HG03045 (cell line): Measurements from ENCODE around the gene TTC22.

Experiments
- ATAC-seq: cut with Tn5 transposase; IDR thresholded peaks from one replicate; pipeline ENCODE4 v1.9.1; 2021; ENCODE audit warnings: mild to moderate bottlenecking, moderate library complexity; ENCODE audit not compliant: unreplicated experiment

Gene TTC22

GRCh38 chr1:54758678-54759348 lies 42.3 kb downstream of the TTC22 start:
- ATAC-seq = no peak

DNA sequence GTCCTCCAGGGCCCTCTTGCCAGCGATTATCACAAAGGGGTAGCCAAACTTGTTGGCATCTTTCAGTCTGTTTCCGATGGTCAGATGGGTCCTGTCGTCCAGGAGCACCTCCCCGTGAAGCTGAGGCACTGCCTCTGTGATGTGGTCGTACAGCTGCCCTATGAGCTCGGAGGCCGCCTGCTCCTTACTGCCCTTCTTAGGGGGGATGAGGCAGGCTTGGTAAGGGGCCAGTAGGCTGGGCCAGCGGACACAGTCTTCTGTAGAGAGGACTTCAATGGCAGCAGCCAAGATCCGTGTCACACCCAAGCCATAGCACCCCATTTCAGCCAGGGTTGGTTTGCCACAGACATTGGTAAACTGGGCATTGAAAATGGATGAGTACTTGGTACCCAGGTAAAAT lies 43.3 kb downstream of the TTC22 start:
- no peak for ATAC-seq

DNA sequence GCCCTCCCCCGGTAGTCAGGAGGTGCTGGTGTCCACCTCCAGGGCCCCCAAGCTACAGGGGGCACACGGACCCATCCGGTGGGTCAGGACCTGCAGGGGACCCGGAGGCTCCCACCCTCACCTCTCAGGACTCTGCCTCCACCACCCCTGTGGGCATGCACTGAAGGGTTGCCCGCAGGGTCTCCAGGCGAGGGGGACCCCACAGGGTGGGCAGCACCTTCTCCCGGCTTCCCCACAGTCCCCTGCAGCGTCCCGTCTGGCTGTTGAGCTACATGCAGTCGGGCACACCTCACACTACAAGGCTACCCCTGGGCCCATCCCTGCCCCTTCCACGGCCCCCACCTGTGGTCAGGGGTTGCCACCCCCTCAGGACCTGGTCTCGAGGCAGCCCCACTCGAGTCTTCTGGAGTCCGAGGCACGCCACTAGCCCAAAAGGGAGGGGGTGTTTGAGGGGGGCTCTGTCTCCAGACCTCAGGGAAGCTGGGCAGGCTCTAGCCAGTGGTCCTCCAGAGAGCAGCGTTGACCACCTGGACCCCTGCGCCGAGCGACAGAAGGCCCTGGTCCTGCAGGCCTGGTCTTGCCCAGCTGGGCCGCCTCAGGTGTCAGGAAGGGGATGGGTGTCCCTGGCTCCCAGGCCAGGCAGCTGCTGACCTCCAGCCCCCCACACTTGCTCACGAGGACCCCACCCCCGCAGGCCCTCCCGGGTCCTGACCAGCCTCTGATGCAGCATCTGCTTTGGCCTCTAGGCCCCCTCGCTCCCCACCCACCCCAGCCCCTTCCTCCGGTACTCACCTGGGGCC lies 46.4 kb downstream of the TTC22 start:
- no peak for ATAC-seq

DNA sequence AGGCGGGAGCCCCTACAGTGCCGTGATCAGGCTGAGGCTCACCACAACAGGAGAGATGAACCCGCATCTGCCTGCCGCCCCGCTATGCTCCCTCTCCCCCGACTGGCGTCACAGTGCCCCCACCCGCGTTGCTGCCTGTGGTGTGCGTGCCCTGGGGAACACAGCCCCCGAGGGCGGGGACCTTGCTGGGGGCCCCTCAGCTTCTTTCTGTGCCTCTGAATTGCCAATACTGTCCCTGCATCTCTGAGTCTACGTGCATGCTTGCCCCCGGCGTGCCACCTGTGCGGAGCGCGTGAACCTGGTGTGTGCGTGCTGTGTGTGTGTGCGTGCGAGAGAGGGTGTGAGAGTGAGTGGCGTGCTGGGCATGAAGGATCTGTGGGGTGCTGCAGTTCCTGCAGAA lies 47.1 kb downstream of the TTC22 start:
- no peak for ATAC-seq

GRCh38 chr1:54751426-54751825 lies 49.7 kb downstream of the TTC22 start:
- ATAC-seq = no peak

DNA sequence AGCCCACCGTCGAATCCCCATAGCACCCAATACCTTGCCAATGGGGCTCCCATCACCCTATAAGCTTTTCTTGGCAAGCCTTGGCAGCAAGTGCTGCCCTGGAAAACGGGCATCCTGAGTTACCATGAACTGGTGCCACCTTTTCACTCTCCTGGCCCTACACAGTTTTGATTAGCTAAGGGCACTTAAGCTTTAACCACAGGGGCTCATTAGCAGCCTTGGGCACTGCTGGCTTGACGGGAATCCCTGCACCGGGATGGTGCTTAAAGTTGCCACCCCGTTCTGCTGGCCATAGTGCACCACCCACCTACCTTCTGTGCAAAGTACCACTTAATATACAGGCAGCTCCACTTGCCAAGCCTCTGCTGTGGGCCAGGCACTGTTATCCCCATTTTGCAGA lies 50.5 kb downstream of the TTC22 start:
- ATAC-seq = no peak

- ATAC-seq = no peak
Observed at GRCh38 chr1:54748094-54748835, 52.9 kb downstream of the TTC22 start.

- ATAC-seq = no peak
Observed at GRCh38 chr1:54745864-54746263, 55.3 kb downstream of the TTC22 start.

- no peak for ATAC-seq
Observed at GRCh38 chr1:54745274-54745673, 55.8 kb downstream of the TTC22 start.

- no peak for ATAC-seq
Observed at GRCh38 chr1:54744696-54745095, 56.4 kb downstream of the TTC22 start.

GRCh38 chr1:54743416-54744226 lies 57.5 kb downstream of the TTC22 start:
- no peak for ATAC-seq

DNA sequence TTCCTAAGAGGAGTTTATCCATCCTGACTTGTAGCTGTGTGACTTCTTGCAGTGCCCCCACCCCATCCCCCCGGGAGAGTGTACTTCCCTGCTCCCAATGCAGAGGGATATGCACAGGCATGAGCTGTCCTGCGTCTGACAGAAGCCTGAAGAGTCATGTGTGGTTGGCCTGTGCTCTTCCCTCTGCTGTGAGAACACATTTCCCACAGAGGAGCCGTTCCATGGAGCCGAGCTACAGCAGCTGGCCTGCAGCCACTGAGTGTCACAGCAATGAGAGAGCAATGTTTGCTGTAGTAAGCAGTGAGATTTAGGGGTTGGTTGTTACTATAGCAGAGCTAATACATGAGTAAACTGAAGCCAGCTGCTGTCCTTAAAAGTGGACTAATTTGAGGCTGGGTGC lies 58.8 kb downstream of the TTC22 start:
- ATAC-seq = no peak

DNA sequence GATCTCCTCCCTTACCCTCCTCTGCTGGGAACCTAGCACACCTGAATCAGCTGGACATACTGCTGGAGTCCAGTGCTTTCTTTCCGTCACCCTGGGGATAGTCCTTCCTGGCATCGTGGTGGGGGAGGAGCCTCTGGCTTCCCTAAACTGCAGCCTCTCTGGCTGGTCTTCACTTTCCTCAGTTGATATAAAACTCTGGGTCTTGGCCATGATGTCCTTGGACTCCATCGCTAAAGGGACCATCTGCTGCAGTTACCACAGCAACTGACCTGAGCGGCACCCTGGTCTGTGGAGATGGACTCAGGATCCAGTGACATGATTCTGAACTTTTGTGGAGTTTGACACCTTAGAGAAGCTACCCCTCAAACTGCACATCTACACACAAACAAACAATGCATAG lies 59.6 kb downstream of the TTC22 start:
- ATAC-seq = no peak

GRCh38 chr1:54738244-54738643 lies 62.9 kb downstream of the TTC22 start:
- no peak for ATAC-seq

- ATAC-seq = no peak
Observed at GRCh38 chr1:54736685-54737084, 64.4 kb downstream of the TTC22 start.
